Mesothelial cell of epicardium (in vitro differentiated cells): Measurements from ENCODE around the gene DMWD. TPM values are rescaled to one million over a fixed set of nuclear protein-coding genes. Genes with fewer than 3 reads are reported as not detected.

Source experiments
- DNase-seq, 2 experiments: peaks; one replicate each; pipeline ENCODE4 v3.0.0; 2021; ENCODE audit warnings: low spot score in 2 of 2; ENCODE audit not compliant: unreplicated experiment in 2 of 2
- H3K27ac Mint-ChIP-seq: 2 replicates; pipeline ENCODE4 v1.8.0; 2021; ENCODE audit warnings: mixed read lengths
- H3K27me3 Mint-ChIP-seq: 2 replicates; pipeline ENCODE4 v1.8.0; 2021; ENCODE audit warnings: low read depth, mixed read lengths
- H3K36me3 Mint-ChIP-seq: 2 replicates; pipeline ENCODE4 v1.8.0; 2021; ENCODE audit warnings: mixed read lengths
- H3K4me1 Mint-ChIP-seq: 2 replicates; pipeline ENCODE4 v1.8.0; 2021; ENCODE audit warnings: mixed read lengths
- H3K4me3 Mint-ChIP-seq: 2 replicates; pipeline ENCODE4 v1.8.0; 2021; ENCODE audit warnings: mild to moderate bottlenecking, moderate library complexity, mixed read lengths
- H3K9me3 Mint-ChIP-seq: 2 replicates; pipeline ENCODE4 v1.8.0; 2021; ENCODE audit warnings: mixed read lengths
- CTCF ChIP-seq: fragments of 200-600 bp; sonication (generic); IDR thresholded peaks from one replicate; pipeline ENCODE4 v1.5.0; 2021; ENCODE audit warnings: antibody characterized with exemption; ENCODE audit not compliant: unreplicated experiment
- total RNA-seq: library from RNA; stranded (reverse); gene quantifications from 3 replicates; pipeline ENCODE4 v1.2.1, GENCODE V29; 2021

DMWD gene
- total RNA-seq, 1 donor from 2014 or later, result 120 TPM

- Mint-ChIP-seq H3K4me3 (no peak overlapping the region), H3K27me3 (no peaks in the 10 kb centered on the region), H3K9me3 (no peaks in the 10 kb centered on the region), H3K36me3 (peaks cover 20% of the 10 kb centered on the region), H3K27ac (peak overlapping the region; percentile 85), H3K4me1 (peaks cover 27% of the 10 kb centered on the region)
- no peak for TF ChIP-seq CTCF
- no peak for DNase-seq
These were observed 8.5 kb downstream of the DMWD start for GRCh38 chr19:45784096-45784495.

GRCh38 chr19:45782820-45783785 lies 9.5 kb downstream of the DMWD start:
- Mint-ChIP-seq H3K27me3 (no peaks in the 10 kb centered on the region), H3K36me3 (peaks cover 13% of the 10 kb centered on the region), H3K27ac (peak overlapping the region; percentile 85), H3K4me1 (peaks cover 34% of the 10 kb centered on the region), H3K9me3 (no peaks in the 10 kb centered on the region), H3K4me3 (peak overlapping the region; percentile 45)
- TF ChIP-seq CTCF, result no peak
- no peak for DNase-seq

GRCh38 chr19:45782162-45782691 lies 10.4 kb downstream of the DMWD start, which contains the start of gene DMPK:
TSS of gene DMPK (minus strand) at chr19:45782490. CDS start at chr19:45782352, 138 bp downstream.
- Mint-ChIP-seq H3K4me1 (peaks cover 34% of the 10 kb centered on the region), H3K4me3 (peak within 1 kb of the TSS; percentile 46), H3K36me3 (peaks cover 12% of the 10 kb centered on the region), H3K27ac (peak within 1 kb of the TSS; percentile 85), H3K27me3 (no peaks in the 10 kb centered on the region), H3K9me3 (no peaks in the 10 kb centered on the region)
- no peak for TF ChIP-seq CTCF
- no peak for DNase-seq

GRCh38 chr19:45781214-45782161 lies 11.2 kb downstream of the DMWD start:
- no peak for TF ChIP-seq CTCF
- Mint-ChIP-seq H3K9me3 (no peaks in the 10 kb centered on the region), H3K27ac (no peak overlapping the region), H3K4me1 (peaks cover 34% of the 10 kb centered on the region), H3K36me3 (peaks cover 14% of the 10 kb centered on the region), H3K27me3 (no peaks in the 10 kb centered on the region), H3K4me3 (peak overlapping the region; percentile 46)
- no peak for DNase-seq

- no peak for DNase-seq
- H3K4me3 Mint-ChIP-seq, result peak overlapping the region; percentile 42
These were observed 12.0 kb downstream of the DMWD start for GRCh38 chr19:45780448-45781213.

More at GRCh38 chr19:45780448-45781213, 12.0 kb downstream of the DMWD start:
- H3K9me3 Mint-ChIP-seq, result no peaks in the 10 kb centered on the region
- no peaks in the 10 kb centered on the region for H3K27me3 Mint-ChIP-seq
- peaks cover 34% of the 10 kb centered on the region for H3K4me1 Mint-ChIP-seq
- no peak for TF ChIP-seq CTCF
- H3K27ac Mint-ChIP-seq, result no peak overlapping the region
- H3K36me3 Mint-ChIP-seq, result peaks cover 14% of the 10 kb centered on the region
